GM12801 (cell line): ENCODE data around the gene PARP14.

Source experiments
- CTCF ChIP-seq: IDR thresholded peaks from one replicate; pipeline ENCODE4 v1.5.1; 2011; ENCODE audit warnings: control low read depth; ENCODE audit not compliant: insufficient read length; ENCODE audit errors: extremely low read depth

PARP14 gene

GRCh38 chr3:122681974-122682409, 1.4 kb downstream of the PARP14 start:
- TF ChIP-seq CTCF, result no peak

- no peak for TF ChIP-seq CTCF
Measured at GRCh38 chr3:122687298-122687697, 6.7 kb downstream of the PARP14 start.

GRCh38 chr3:122688996-122689395, 8.4 kb downstream of the PARP14 start:
- no peak for TF ChIP-seq CTCF

GRCh38 chr3:122689587-122689986, 8.9 kb downstream of the PARP14 start:
- no peak for TF ChIP-seq CTCF

- no peak for TF ChIP-seq CTCF
Measured at GRCh38 chr3:122690096-122690495, 9.5 kb downstream of the PARP14 start.

GRCh38 chr3:122691195-122691594, 10.6 kb downstream of the PARP14 start:
- no peak for TF ChIP-seq CTCF

- no peak for TF ChIP-seq CTCF
Measured at GRCh38 chr3:122692674-122693073, 12.0 kb downstream of the PARP14 start.

GRCh38 chr3:122694966-122695365, 14.3 kb downstream of the PARP14 start:
- no peak for TF ChIP-seq CTCF
